NCI-H446 (cell line): Measurements from ENCODE around the gene PRKAG2.
A peak's percentile ranks its signal among the peaks of the same experiment; 100 is the strongest.
"Not testable (repeated sequence)": the region's sequence is repeated elsewhere in the genome, so short reads cannot be mapped to it uniquely, and the experiment has no call there.

Source experiments
- DNase-seq, 2 experiments: peaks; one replicate each; lab custom pipeline; 2025; lab: John Stamatoyannopoulos, UW

The PRKAG2 gene

DNA sequence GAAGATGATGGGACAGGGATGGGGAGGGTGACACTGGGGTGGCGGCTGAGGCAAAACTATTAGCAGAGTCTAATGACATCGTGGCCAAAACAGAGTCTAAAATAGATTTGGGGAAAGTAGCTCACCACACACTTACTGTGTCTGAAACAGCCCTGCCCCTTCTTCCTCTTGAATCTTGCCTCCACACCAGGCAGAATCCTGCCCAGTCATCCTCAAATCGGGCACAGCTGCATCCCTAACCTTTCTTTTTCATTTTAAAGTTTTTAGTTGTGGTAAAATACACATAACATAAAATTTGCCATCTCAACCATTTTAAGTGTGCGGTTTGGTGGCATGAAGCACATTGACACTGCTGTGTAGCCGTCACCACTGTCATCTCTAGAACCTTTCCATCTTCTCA lies 90.0 kb downstream of the PRKAG2 start:
- DNase-seq, result no peak

- DNase-seq, result no peak
These were observed 90.7 kb downstream of the PRKAG2 start for GRCh38 chr7:151786241-151786640.

DNA sequence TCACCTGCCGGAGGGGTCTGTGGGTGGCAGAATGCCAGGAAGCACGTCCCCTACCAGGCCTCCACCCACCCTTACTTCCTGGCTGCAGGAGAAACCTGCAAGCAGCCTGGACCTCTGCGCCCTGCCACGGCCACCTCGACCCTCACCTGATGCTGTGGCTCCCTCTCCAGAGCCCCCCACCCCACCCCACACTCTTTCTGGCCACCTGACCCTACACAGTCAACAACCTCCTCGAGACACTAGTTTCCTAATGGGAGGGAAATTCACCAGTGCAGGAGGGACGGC lies 91.3 kb downstream of the PRKAG2 start:
- no peak for DNase-seq

DNA sequence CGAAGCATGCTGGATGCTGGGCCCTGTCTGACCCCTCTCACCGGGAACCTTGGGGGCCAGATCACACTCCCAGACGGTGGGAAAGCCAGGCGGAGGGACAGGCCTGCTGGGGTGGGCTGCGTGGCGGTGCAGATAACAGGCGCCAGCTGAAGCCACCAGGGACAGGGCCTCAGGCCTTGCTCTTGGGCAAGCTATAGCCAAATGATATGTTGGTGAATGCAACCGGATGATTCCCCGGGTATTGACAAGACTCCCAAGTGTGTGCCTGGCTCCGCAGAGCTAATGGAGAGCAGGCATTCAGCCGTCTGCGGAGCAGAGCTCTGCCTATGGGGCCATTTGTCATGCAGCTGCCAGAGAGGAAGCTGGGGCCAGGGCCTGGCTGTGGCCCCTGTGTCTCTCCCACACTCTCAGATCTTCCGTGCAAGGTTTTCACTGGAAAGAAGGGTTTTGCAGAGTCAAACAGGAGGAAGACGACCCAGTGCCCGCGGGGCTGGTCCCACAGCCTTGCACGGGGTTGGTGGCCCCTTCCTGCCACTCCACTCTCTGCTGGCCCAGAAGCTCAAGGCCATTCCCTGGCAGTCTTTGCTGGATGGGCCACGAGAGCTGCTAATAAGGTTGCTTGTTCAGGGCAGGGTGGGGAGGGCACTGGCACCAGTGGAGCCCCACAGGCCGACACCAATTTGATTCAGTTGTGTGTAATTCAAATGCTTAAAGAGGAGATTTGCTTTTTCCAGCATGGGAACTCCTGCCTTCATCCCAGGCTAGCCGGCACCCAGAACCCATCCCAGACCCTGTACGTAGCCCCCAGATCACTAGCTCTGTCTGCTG lies 91.8 kb downstream of the PRKAG2 start:
- no peak for DNase-seq

DNA sequence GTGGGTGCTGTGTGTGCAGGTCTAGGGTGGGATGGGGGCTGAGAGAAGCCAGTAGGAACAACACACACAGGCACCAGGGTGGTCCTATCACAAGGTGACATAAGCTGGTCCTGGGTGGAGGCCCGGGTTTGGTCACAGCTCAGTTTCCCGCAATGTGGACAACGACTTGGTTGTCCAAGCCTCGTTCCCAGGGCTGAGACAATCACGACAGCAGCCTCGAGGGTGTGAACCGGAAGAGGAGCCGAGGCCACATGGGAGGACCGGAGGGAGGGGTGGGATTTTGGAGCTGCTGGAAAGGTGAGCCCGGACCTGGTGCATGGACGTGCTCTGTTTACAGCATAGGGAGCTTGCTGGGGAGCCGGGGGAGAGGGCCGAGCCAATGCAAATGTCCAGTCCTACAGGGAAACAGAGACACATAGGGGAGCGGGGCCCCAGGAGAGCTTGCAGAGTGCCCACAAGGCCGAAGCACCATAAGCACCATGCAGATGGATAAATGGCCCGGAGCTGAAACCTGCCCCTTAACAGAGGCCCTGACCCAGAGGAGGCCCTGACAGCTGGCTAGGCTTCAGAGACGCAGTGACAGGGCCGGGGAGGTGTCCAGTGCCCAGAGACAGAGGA lies 92.8 kb downstream of the PRKAG2 start:
- no peak for DNase-seq

GRCh38 chr7:151782598-151783448 lies 94.1 kb downstream of the PRKAG2 start:
- DNase-seq, result no peak

- not testable (repeated sequence) for DNase-seq
These were observed 94.7 kb downstream of the PRKAG2 start for GRCh38 chr7:151782256-151782597.

DNA sequence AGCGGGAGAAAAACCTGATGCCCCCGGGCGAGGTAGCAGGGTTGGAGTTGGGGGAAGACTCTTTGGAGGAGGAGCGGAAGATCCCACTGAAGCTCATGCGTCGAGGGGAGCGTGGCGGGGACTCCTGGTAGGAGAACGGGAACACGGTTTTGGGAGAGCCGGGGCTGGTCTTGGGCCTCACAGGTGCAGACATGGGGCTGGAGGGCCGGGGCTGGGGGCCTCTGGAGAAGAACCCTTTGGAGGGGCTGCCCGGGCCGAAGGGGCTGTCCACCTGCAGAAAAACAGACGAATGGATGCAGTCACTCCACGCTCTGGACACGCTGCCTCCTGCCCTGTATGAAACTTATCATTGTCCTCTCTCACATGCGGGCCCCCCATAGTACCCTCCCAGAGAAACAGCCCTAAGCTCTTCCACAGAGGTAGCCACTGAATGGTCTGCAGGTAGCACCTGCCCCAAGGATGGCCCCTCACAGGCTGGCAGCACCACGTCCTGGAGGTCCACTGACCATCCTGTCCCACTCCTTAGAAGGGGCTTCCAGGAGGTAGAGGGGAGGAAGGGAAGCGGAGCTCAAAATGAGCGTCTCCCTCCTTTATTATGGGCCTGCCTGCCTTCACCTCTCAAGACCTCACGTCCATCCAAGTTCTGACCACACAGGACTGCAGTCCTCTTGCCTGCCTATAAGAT lies 95.6 kb downstream of the PRKAG2 start:
- DNase-seq, result no peak

GRCh38 chr7:151780631-151781030 lies 96.3 kb downstream of the PRKAG2 start:
- no peak for DNase-seq

GRCh38 chr7:151779678-151780077 lies 97.2 kb downstream of the PRKAG2 start:
- no peak for DNase-seq

GRCh38 chr7:151779255-151779654 lies 97.7 kb downstream of the PRKAG2 start:
- no peak for DNase-seq

GRCh38 chr7:151777908-151778670 lies 98.8 kb downstream of the PRKAG2 start:
- no peak for DNase-seq

DNA sequence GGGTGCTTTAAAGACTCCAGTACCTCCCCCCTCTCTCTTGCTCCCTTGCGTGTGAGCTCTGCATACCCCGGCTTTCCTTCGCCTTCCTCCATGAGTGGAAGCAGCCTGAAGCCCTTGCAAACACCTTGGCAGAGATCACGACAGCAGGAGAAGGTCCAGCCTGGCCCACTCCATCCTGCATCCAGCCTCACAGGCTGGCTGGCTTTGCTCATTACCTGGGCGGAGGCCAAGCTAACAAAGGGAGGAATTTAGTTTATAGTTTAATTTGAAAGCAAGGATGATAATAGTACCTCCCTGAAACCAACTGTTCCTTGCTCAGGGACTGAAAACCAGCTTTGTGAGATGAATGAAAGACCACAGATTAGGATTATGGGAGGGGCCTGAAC lies 99.4 kb downstream of the PRKAG2 start:
- DNase-seq, result no peak

DNA sequence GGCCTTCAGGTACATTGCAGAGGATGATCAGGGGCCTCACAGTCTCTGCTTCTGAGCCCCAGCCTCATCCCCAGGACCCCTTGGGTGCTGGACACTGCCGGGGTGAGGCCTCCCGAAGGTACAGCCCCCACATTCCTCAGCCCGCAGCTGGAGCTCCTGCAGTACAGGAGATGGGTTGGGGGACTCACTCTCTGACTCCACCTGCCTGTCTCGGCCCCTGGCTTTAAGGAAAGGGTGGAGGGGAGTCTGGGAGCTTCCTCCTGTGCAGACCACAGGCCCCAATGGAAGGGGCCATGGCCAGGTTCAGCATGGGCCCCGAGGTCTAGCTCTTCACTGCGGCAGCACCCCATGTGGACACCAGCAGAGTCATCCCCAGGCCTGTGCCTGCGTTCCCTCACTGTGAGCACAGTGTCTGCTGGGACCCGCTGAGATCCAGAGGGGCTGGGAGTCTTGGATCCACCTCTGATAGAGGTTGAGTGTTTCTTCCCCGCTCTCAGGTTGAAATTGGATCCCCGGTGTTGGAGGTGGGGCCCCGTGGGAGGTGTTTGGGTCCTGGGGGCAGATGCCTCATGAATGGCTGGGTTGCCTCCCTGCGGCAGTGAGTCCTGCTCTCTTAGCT lies 99.9 kb downstream of the PRKAG2 start:
- DNase-seq, result no peak

DNA sequence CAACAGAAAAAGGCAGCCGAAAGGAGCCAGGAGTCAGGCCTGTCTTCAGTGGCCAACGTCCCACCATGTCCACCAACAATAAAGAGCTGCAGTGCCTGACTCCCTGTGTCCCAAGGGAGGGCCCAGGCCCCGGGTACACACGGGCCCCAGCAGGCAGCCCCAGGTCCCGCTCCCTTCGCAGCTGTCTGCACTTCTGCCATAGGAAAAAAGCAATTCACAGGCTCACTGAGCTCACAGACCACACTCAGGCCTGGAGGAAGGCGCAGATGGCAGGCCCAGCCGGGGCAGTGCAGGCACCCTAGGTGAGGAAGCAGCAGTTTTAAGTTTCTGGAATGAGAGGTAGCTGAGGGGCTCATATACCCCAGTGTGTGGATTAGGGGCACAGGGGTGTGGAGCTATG lies 100.5 kb downstream of the PRKAG2 start:
- no peak for DNase-seq

DNA sequence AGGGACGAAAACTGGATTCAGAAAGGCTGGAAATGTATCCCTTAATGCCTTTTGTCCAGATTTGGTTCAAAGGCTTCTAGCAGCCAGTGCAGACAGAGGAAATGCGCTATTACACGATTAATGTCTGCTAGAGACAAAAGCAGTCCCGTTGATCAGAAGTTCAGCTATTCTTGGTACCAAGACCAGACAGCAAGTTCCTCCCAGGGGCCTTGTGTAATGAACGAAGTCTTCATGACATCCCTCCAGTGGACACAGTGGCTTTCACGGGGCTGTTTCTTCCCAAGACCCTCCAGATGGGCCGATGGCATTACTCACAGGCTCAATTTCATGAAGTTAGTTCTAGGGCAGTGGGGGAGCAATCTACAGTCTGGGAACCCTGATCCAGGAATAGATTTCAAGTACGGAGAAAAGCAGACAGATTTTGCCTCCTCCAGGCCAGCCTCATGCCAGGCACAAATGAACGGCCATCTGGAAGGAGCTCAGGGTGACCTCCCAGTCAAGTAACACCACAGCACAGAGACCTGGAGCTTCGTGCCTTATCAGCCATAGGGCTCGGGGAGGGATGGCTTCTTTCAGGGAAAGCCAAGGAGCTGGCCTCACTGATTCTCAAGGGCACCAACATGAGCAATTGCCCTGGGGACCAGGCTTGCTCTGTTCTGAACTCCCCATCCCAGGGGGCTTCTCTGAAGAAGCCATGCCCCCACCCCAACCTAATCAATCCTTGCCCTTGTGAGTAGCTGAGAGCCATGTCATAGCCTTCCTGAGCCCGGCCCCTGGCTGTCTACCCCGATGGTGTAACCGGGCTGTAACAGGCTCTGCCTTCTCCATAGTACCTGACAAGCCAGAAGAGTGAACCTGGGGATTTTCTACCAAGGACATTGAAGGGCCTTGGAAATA lies 101.1 kb downstream of the PRKAG2 start:
- no peak for DNase-seq

DNA sequence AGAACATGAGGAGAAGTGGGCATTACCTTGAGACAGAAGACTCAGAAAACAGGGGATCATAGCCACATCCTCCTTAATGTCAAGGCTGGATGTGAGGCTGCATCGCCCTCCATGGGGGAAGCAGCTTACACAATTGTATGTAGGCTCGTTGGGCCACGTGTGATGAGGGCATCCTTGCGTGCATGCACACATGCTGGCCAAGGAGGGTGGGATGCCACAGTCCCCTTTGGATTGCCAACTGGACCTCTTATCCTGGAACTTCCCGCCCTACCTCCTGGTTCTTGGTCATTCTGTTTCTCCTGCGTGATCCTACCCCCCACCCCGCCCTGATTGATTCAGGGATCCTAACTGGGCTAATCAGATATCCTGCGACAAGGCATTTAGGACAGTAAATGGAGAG lies 102.0 kb downstream of the PRKAG2 start:
- no peak for DNase-seq

- no peak for DNase-seq
These were observed 103.1 kb downstream of the PRKAG2 start for GRCh38 chr7:151773797-151774196.

GRCh38 chr7:151770232-151770631 lies 106.7 kb downstream of the PRKAG2 start:
- DNase-seq, result no peak

DNA sequence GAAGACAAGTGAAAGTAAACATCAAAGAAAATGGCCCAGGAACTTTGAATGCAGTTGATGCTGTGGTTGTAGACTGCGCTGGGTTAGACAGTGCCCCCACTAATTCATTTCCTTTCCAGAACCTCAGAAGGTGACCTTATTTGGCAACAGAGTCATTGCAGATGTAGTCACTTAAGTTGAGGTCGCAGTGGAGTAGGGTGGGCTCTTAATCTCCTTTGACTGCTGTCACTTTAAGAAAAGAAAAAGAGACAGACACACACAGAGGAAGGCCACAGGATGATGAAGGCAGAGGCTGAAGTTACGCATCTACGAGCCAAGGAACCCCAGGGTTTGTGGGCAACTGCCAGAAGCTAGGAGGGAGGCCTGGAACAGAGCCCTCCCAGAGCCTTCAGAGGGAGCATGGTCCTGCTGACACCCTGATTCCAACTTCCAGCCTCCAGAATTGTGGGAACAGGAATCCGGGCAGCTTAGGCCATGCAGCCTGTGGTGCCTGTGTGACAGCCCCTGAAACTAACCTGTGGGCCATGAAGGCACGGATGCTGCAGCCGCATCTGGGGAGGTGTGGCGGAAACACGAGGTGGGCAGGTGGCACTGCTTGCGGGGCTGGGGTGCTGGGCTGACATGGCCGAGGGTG lies 107.6 kb downstream of the PRKAG2 start:
- peak in 1 of 2 experiments; percentile 46 for DNase-seq
